Immature natural killer cell (primary cell): ENCODE measurements around the gene NPAS3. TPM values are rescaled to one million over a fixed set of nuclear protein-coding genes. Genes with fewer than 3 reads are reported as not detected.

ENCODE experiments used
- DNase-seq, 3 donors: peaks; one replicate each; pipeline ENCODE4 v3.0.0; 2022; ENCODE audit warnings: mixed read lengths in 1 of 3
- H3K27ac Mint-ChIP-seq, 6 donors: one replicate each; pipeline ENCODE4 v1.8.0; 2020; ENCODE audit warnings: mixed read lengths in 6 of 6, mild to moderate bottlenecking in 5 of 6, inconsistent platforms in 4 of 6, moderate library complexity in 3 of 6
- H3K27me3 Mint-ChIP-seq, 3 donors: one replicate each; pipeline ENCODE4 v1.8.0; 2020 to 2021; ENCODE audit warnings: low read depth in 3 of 3, mild to moderate bottlenecking in 3 of 3, mixed read lengths in 3 of 3, moderate library complexity in 3 of 3, inconsistent platforms in 1 of 3
- H3K36me3 Mint-ChIP-seq, 3 donors: one replicate each; pipeline ENCODE4 v1.8.0; 2020; ENCODE audit warnings: mixed read lengths in 3 of 3, inconsistent platforms in 2 of 3, mild to moderate bottlenecking in 2 of 3
- H3K4me1 Mint-ChIP-seq, 2 donors: one replicate each; pipeline ENCODE4 v1.8.0; 2020; ENCODE audit warnings: inconsistent platforms in 2 of 2, mild to moderate bottlenecking in 2 of 2, mixed read lengths in 2 of 2, moderate library complexity in 1 of 2
- H3K4me3 Mint-ChIP-seq, 5 donors: one replicate each; pipeline ENCODE4 v1.8.0; 2020; ENCODE audit warnings: mild to moderate bottlenecking in 5 of 5, mixed read lengths in 5 of 5, inconsistent platforms in 3 of 5, moderate library complexity in 3 of 5
- H3K9me3 Mint-ChIP-seq, 6 donors: one replicate each; pipeline ENCODE4 v1.8.0; 2020; ENCODE audit warnings: mild to moderate bottlenecking in 6 of 6, mixed read lengths in 6 of 6, inconsistent platforms in 4 of 6, moderate library complexity in 3 of 6
- polyA plus RNA-seq, 3 donors: library from polyadenylated mRNA; unstranded; fragments of 300-500 nt; fragmentation: Illumina TruSeq; gene quantifications; one replicate each; pipeline ENCODE4 v1.2.3, GENCODE V29; 2021

Gene NPAS3
- polyA plus RNA-seq, 3 donors from 2014 or later, result not detected

GRCh38 chr14:33576014-33576413 is 637.3 kb downstream of the NPAS3 start:
- H3K4me3 Mint-ChIP-seq, result no peak overlapping the region
- H3K4me1 Mint-ChIP-seq, result no peaks in the 10 kb centered on the region
- no peak overlapping the region for H3K27ac Mint-ChIP-seq
- peaks cover 0 to 3% (median 0%) of the 10 kb centered on the region in 3 donors for H3K27me3 Mint-ChIP-seq
- DNase-seq, result no peak
- H3K36me3 Mint-ChIP-seq, result no peaks in the 10 kb centered on the region
- peaks cover 0 to 24% (median 14%) of the 10 kb centered on the region in 6 donors for H3K9me3 Mint-ChIP-seq

GRCh38 chr14:33578461-33579216 is 640.0 kb downstream of the NPAS3 start:
- Mint-ChIP-seq H3K4me1 (no peaks in the 10 kb centered on the region), H3K36me3 (no peaks in the 10 kb centered on the region), H3K27me3 (peaks cover 0 to 3% (median 0%) of the 10 kb centered on the region in 3 donors), H3K9me3 (peaks cover 0 to 23% (median 12%) of the 10 kb centered on the region in 6 donors), H3K27ac (no peak overlapping the region), H3K4me3 (no peak overlapping the region)
- DNase-seq, result no peak

- Mint-ChIP-seq H3K9me3 (peaks cover 0 to 20% (median 7%) of the 10 kb centered on the region in 6 donors), H3K27ac (no peak overlapping the region), H3K27me3 (no peaks in the 10 kb centered on the region), H3K4me1 (no peaks in the 10 kb centered on the region), H3K36me3 (no peaks in the 10 kb centered on the region), H3K4me3 (no peak overlapping the region)
- no peak for DNase-seq
Measured at GRCh38 chr14:33580231-33580749, 641.6 kb downstream of the NPAS3 start.

GRCh38 chr14:33580841-33581240 is 642.2 kb downstream of the NPAS3 start:
- peaks cover 0 to 20% (median 7%) of the 10 kb centered on the region in 6 donors for H3K9me3 Mint-ChIP-seq
- no peak overlapping the region for H3K27ac Mint-ChIP-seq
- no peak overlapping the region for H3K4me3 Mint-ChIP-seq
- no peaks in the 10 kb centered on the region for H3K27me3 Mint-ChIP-seq
- no peak for DNase-seq
- H3K36me3 Mint-ChIP-seq, result no peaks in the 10 kb centered on the region
- no peaks in the 10 kb centered on the region for H3K4me1 Mint-ChIP-seq

DNA sequence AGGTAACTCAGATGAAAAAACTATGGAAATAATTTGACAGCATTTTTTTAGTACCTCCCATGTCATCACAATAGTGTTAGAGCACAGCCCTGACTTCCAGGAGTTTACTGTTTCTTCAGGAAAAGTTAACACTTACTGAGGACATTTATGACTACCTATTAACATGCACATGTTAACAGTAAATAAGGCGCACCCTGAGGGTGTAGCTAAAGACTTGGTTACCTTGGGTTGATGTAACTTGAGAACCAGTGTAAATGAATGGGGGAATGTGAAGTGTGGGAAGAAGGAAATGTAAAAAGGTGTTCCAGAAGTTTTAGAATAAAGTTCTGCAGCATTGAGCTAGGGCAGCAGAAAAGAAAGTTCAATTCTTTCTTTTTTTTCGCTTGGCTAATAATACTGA is 646.0 kb downstream of the NPAS3 start:
- Mint-ChIP-seq H3K36me3 (no peaks in the 10 kb centered on the region), H3K4me3 (no peak overlapping the region), H3K27me3 (no peaks in the 10 kb centered on the region), H3K9me3 (peaks cover 0 to 16% (median 4%) of the 10 kb centered on the region in 6 donors), H3K4me1 (no peaks in the 10 kb centered on the region), H3K27ac (no peak overlapping the region)
- DNase-seq, result no peak

GRCh38 chr14:33586806-33587205 is 648.1 kb downstream of the NPAS3 start:
- H3K27me3 Mint-ChIP-seq, result no peaks in the 10 kb centered on the region
- H3K9me3 Mint-ChIP-seq, result peaks cover 0 to 16% (median 4%) of the 10 kb centered on the region in 6 donors
- H3K4me3 Mint-ChIP-seq, result no peak overlapping the region
- no peaks in the 10 kb centered on the region for H3K4me1 Mint-ChIP-seq
- DNase-seq, result no peak
- no peaks in the 10 kb centered on the region for H3K36me3 Mint-ChIP-seq
- H3K27ac Mint-ChIP-seq, result no peak overlapping the region

- Mint-ChIP-seq H3K27me3 (no peaks in the 10 kb centered on the region), H3K36me3 (no peaks in the 10 kb centered on the region), H3K4me3 (no peak overlapping the region), H3K4me1 (no peaks in the 10 kb centered on the region), H3K9me3 (peaks cover 1 to 16% (median 4%) of the 10 kb centered on the region in 6 donors), H3K27ac (no peak overlapping the region)
- no peak for DNase-seq
Measured at GRCh38 chr14:33587791-33588190, 649.1 kb downstream of the NPAS3 start.

DNA sequence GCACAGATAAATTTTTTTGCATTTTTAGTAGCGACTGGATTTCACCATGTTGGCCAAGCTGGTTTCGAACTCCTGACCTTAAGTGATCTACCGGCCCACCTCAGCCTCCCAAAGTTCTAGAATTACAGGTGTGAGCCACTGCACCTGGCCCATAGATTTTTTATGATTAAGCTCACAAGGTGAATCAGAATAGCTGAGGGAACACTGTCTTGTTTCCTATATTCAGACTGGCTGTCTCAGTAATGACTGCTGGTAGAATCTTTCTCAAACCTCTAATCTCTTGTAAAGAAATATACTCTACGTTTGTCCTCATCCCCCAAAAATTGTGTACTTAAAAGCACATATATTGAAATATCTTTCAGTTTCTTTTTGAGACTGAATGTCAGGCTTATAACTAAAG is 650.1 kb downstream of the NPAS3 start:
- no peak for DNase-seq
- Mint-ChIP-seq H3K36me3 (no peaks in the 10 kb centered on the region), H3K4me1 (no peaks in the 10 kb centered on the region), H3K27me3 (no peaks in the 10 kb centered on the region), H3K4me3 (no peak overlapping the region), H3K9me3 (peaks cover 0 to 10% (median 3%) of the 10 kb centered on the region in 6 donors), H3K27ac (no peak overlapping the region)

- Mint-ChIP-seq H3K36me3 (no peaks in the 10 kb centered on the region), H3K27me3 (no peaks in the 10 kb centered on the region), H3K4me3 (no peak overlapping the region), H3K27ac (no peak overlapping the region), H3K9me3 (peaks cover 0 to 10% (median 4%) of the 10 kb centered on the region in 6 donors), H3K4me1 (no peaks in the 10 kb centered on the region)
- no peak for DNase-seq
Measured at GRCh38 chr14:33589334-33589733, 650.7 kb downstream of the NPAS3 start.

GRCh38 chr14:33590891-33591630 is 652.4 kb downstream of the NPAS3 start:
- no peaks in the 10 kb centered on the region for H3K27me3 Mint-ChIP-seq
- H3K4me1 Mint-ChIP-seq, result no peaks in the 10 kb centered on the region
- peaks cover 0 to 10% (median 3%) of the 10 kb centered on the region in 6 donors for H3K9me3 Mint-ChIP-seq
- no peak overlapping the region for H3K4me3 Mint-ChIP-seq
- no peak for DNase-seq
- no peak overlapping the region for H3K27ac Mint-ChIP-seq
- no peaks in the 10 kb centered on the region for H3K36me3 Mint-ChIP-seq

GRCh38 chr14:33592297-33592696 is 653.6 kb downstream of the NPAS3 start:
- H3K4me3 Mint-ChIP-seq, result no peak overlapping the region
- DNase-seq, result no peak
- H3K27me3 Mint-ChIP-seq, result no peaks in the 10 kb centered on the region
- H3K27ac Mint-ChIP-seq, result no peak overlapping the region
- H3K4me1 Mint-ChIP-seq, result no peaks in the 10 kb centered on the region
- H3K9me3 Mint-ChIP-seq, result peaks cover 0 to 21% (median 5%) of the 10 kb centered on the region in 6 donors
- H3K36me3 Mint-ChIP-seq, result no peaks in the 10 kb centered on the region

- DNase-seq, result no peak
- Mint-ChIP-seq H3K4me1 (no peaks in the 10 kb centered on the region), H3K9me3 (peaks cover 0 to 32% (median 10%) of the 10 kb centered on the region in 6 donors), H3K4me3 (no peak overlapping the region), H3K27ac (no peak overlapping the region), H3K27me3 (no peaks in the 10 kb centered on the region), H3K36me3 (no peaks in the 10 kb centered on the region)
Measured at GRCh38 chr14:33596211-33597080, 657.8 kb downstream of the NPAS3 start.

- peaks cover 0 to 1% (median 0%) of the 10 kb centered on the region in 3 donors for H3K27me3 Mint-ChIP-seq
- H3K36me3 Mint-ChIP-seq, result no peaks in the 10 kb centered on the region
- H3K9me3 Mint-ChIP-seq, result peaks cover 0 to 38% (median 10%) of the 10 kb centered on the region in 6 donors
- H3K27ac Mint-ChIP-seq, result no peak overlapping the region
- H3K4me1 Mint-ChIP-seq, result no peaks in the 10 kb centered on the region
- H3K4me3 Mint-ChIP-seq, result no peak overlapping the region
- no peak for DNase-seq
Measured at GRCh38 chr14:33598582-33598981, 659.9 kb downstream of the NPAS3 start.
